Stimulated activated naive CD8-positive, alpha-beta T cell treated with anti-CD3 and anti-CD28 coated beads, Interleukin-15, Interleukin-2, amounts not matched to agents 100 U/mL and 50 U/mL, for 24 hours (primary cell): Measurements from ENCODE around the gene GRM8.

ENCODE experiments used
- ATAC-seq: fragments of 150-1000 bp; cut with Tn5 transposase; one replicate; pipeline ENCODE4 v1.10.0; 2021
- DNase-seq: peaks from one replicate; pipeline ENCODE4 v3.0.0; 2021

GRM8 gene

GRCh38 chr7:127230192-127230925, 22.4 kb downstream of the GRM8 start:
- ATAC-seq = no peak

GRCh38 chr7:127226685-127227374, 25.9 kb downstream of the GRM8 start:
- no peak for ATAC-seq
- no peak for DNase-seq

More at GRCh38 chr7:127230192-127230925, 22.4 kb downstream of the GRM8 start:
- no peak for DNase-seq

GRCh38 chr7:127221731-127222130, 31.0 kb downstream of the GRM8 start:
- DNase-seq (no peak), ATAC-seq (no peak)

GRCh38 chr7:127214956-127215718, 37.6 kb downstream of the GRM8 start:
- ATAC-seq (no peak), DNase-seq (no peak)

DNA sequence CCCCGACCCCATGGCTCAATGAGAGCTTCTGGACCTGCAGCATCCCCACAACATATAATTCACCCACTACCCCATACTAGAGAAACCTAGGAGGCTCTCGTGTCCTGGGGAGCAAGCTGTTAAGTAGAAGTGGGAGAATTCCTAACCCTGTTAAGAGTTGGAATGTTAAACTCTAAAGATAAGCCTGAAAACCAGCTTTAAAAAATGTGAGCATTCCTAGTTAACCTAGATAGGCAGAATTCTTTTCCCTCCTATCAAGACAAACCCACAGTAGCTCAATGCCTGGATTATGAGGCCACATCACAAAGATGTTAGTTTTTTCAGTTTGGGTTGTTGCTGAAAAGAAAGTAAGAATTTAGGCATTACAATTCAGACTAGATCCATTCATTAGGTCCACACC, 42.9 kb downstream of the GRM8 start:
- DNase-seq = no peak
- ATAC-seq = no peak

DNA sequence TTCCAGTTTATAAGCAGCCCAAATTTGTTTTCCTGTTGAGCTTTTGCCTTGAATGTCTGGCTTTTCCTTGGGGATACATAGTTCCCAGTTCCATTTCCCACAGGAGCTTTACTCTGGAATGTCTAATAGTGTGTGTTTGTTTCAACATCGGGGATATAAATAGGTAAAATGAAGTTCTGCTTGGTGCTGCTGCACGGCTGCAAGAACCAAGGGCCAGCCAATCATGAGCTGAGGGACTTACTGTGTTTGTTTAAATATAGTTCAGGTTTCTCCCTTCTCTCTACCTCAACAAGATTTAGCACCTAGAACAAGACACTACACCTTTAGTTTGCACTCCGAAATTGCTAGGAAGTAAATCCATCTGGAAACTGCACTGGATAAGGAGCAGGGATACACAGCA, 43.9 kb downstream of the GRM8 start:
- ATAC-seq (no peak), DNase-seq (no peak)

- DNase-seq = no peak
- no peak for ATAC-seq
Observed at GRCh38 chr7:127208351-127208750, 44.4 kb downstream of the GRM8 start.

DNA sequence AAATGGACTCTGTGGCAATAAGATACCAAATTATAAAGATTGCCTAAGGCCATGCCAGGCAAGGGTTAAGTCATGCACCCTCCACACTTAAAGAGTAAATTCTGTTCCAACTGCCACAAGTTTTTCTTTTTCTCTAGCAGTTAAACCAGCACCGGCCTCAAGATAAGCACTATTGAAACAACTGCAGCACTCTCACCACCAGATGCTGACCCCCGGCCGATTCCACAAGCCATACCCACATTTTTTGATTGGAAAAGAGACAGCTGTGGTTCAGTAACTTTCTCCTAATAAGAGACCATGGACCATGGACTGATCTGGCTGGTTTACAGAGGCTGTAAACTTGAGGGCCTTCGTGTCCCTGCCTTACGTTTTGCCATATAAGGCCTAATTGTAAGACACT, 44.9 kb downstream of the GRM8 start:
- no peak for ATAC-seq
- no peak for DNase-seq

- DNase-seq = no peak
- no peak for ATAC-seq
Observed at GRCh38 chr7:127207230-127207629, 45.5 kb downstream of the GRM8 start.

GRCh38 chr7:127194571-127194970, 58.2 kb downstream of the GRM8 start:
- no peak for DNase-seq
- ATAC-seq = no peak

DNA sequence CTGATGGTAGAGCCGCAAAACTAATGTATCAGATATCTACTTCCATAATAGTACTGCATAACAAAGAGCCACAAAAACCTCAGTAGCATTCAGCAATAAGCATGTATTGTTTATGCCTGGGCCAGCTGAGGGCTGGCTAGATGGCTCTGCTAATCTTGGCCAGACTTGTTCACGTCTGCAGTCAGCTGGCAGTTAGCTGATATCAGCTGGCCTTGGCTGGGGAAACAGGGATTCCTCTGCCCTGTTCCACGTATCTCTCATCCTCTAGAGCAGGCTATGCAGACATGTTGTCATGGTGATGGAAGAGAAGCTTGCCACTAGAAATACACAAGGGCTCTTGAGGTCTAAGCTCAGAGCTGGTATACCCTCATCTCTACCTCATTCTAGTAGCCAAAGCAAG, 62.9 kb downstream of the GRM8 start:
- DNase-seq = no peak
- no peak for ATAC-seq

DNA sequence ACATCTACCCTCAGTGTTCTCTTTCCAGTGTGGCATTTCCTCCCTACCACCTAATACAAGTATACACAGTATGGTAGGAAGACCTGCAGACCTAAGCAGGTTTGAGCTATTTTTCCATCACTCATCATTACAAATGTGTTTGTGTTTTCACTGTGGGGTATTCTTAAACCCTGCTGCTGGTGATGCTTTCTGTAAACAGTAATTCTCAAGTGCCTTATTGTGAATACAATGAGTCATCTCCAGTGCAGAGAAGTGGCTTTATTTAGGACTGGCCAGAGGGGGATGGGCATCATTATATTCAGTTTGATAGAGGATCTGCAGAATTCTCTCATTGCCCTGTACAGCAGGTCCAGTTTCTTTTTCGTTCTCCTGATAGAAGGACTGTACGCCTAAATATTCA, 63.7 kb downstream of the GRM8 start:
- ATAC-seq (no peak), DNase-seq (no peak)

DNA sequence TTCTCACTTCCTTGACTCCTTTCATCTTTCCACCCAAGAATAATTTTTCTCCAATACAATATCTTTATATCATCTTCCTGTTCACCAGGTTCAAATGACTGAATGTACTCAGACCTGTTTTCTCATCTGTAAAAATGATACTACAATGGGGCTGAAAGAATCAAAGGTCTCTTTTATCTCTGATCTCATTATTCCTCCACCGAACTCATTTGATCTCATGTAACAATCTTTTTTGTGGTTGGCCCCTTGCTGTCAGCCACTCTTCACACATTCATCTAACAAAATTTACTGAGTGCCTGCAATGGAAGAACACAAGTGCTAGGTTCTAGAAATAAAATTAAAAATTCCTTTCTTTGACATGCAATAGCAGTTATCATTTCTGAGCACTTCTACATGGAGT, 65.0 kb downstream of the GRM8 start:
- ATAC-seq = no peak

DNA sequence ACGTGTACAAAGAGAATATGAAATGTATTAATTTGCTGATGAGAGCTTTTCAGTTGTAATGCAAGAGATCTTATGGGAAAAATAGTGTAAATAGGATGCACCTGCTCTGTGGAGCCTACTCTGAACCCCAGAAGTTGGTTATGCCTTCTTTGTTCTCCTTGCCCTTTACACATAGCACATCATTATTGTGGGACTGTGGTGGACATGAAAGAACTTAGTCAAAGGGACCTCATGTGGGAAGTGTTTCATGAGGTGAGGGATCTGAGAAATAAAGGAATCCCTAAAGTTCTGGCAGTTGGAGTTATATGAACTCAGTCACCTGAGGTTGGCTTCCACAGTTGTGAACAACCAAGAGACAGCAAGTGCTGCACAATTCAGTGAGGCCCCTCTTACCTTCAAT, 66.1 kb downstream of the GRM8 start:
- ATAC-seq = no peak
- DNase-seq = no peak

More for the DNA sequence above, 65.0 kb downstream of the GRM8 start:
- DNase-seq = no peak

DNA sequence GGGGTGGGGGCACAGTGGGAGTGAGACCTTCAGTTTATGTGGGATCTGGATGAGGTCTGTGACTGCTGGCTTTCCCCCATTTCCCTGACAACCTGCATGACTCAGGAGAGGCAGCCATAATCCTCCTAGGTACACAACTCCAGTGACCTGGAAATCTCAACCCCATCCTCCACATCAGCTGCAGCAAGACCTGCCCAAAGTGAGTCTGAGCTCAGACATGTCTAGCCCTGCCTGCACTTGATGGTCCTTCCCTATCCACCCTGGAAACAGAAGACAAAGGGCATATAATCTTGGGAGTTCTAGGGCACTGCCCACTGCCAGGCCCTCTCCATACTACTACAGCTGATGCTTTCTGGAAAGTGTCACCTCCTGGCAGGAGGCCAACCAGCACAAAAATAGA, 75.6 kb downstream of the GRM8 start:
- ATAC-seq = no peak
- DNase-seq = no peak

DNA sequence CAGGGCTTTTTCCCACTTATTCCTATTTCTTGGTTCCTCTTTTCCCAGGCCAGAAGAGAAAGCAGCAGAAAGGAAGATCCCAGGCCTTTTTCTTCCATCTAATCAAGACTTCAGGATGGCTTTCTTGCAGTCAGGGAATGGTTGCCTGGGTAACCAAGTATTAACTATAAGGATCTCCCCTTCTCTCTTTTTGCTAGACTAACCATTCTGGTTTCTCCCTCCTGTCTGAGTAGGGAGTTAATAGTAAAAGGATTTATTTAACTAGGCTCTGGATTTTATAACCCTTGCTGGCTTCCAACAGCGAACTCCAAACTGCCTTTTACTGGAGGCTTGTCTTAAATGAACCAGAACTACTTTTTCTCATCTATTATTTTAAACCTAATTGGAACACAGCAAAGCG, 90.4 kb downstream of the GRM8 start:
- DNase-seq (no peak), ATAC-seq (no peak)

GRCh38 chr7:127158659-127159058, 94.1 kb downstream of the GRM8 start:
- DNase-seq (no peak), ATAC-seq (no peak)

DNA sequence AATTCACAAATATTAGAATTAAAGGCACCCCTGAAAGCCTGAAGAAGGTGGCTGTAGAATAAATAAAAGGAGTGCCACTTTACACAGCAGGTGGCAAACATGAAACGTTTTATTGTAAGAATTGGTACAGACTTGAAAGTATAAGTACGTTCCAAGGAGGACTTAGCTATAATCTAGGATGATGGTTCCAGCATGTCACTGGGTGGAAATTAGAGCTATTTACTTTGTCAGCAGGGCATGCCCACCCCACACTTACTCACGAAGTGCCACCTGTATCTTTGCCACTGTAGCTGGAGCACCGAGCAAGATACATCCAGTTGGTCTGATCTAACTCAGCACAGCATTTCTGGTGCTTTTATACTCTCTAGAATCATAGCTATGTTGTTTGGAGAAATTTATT, 97.8 kb downstream of the GRM8 start:
- ATAC-seq (no peak), DNase-seq (no peak)

- ATAC-seq (no peak), DNase-seq (no peak)
Observed at GRCh38 chr7:127154101-127154500, 98.6 kb downstream of the GRM8 start.

DNA sequence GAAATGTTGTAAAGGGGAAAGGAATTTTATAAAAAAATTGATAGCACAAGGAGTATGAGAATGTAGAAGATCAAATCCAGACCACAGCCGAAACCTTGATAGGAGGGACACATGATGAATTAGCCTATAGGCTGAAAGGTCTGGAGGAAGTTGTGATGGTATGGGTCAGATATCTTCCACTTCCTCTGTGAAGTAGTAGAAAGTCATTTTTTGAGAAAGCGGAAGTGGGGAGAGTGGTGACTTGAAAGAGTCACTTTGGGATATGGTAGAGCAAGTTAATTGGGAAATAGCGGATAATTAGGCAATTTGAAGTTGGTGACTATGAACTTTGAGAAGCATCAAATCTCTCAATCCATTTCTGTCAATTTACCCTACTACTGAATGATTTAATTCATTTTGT, 99.4 kb downstream of the GRM8 start:
- DNase-seq (no peak), ATAC-seq (no peak)

DNA sequence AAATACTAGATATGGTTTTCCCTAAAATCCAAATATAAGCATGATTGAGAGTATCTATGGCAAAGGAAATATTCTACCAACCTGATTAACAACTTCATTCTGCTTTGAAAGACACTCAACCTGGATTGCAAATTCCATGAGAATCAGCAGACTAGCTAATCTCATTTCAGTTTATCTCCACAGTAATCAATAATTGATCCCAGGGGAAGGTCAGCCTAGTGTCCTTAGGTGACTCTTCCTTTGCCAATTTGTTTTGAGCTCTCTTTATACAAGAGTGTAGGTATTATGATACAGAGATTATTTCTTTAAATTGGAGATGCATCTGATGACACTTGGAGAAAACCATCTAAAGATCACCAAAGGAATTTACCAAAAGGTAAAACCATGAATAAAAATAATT, 100.3 kb downstream of the GRM8 start:
- DNase-seq (no peak), ATAC-seq (no peak)

DNA sequence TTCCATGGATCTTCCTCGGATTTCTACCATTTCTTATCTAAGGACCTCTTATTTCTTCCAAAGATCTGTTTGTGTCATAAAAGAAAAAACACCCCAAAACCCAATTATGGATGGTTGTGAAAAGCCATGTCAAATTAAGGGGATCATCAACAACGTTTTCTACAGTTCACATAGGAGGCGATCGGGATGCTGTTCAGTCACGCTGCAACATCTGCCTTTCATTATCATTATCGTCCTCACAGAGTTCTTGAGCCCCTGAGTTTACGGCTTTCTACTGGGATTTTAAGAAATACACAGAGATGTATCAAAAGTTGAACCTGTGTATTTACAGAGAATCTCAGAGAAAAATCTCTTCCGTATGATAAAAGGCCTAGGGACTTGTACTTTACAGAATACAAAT, 101.4 kb downstream of the GRM8 start:
- no peak for DNase-seq
- no peak for ATAC-seq

GRCh38 chr7:127150543-127150942, 102.2 kb downstream of the GRM8 start:
- ATAC-seq = no peak

More at GRCh38 chr7:127150543-127150942, 102.2 kb downstream of the GRM8 start:
- no peak for DNase-seq
